GM21723 (cell line): ENCODE results near the gene MPP4.

Source experiments
- ATAC-seq: cut with Tn5 transposase; IDR thresholded peaks from one replicate; pipeline ENCODE4 v1.9.1; 2021; ENCODE audit warnings: mild to moderate bottlenecking, moderate library complexity; ENCODE audit not compliant: unreplicated experiment

The MPP4 gene

GRCh38 chr2:201631041-201631440, 67.4 kb downstream of the MPP4 start:
- no peak for ATAC-seq

- no peak for ATAC-seq
These were observed 67.9 kb downstream of the MPP4 start for GRCh38 chr2:201630577-201630976.

- no peak for ATAC-seq
These were observed 69.9 kb downstream of the MPP4 start for GRCh38 chr2:201628545-201628944.

GRCh38 chr2:201622306-201622970, 76.0 kb downstream of the MPP4 start:
- ATAC-seq: no peak

- no peak for ATAC-seq
These were observed 77.0 kb downstream of the MPP4 start for GRCh38 chr2:201621293-201621999.

GRCh38 chr2:201618744-201619662, 79.4 kb downstream of the MPP4 start:
- ATAC-seq: no peak

- no peak for ATAC-seq
These were observed 90.4 kb downstream of the MPP4 start for GRCh38 chr2:201608021-201608420.

- ATAC-seq: no peak
These were observed 90.9 kb downstream of the MPP4 start for GRCh38 chr2:201607568-201607967.

- ATAC-seq: no peak
These were observed 97.5 kb downstream of the MPP4 start for GRCh38 chr2:201600906-201601305.

GRCh38 chr2:201597397-201597796, 101.0 kb downstream of the MPP4 start:
- ATAC-seq: no peak
